ENCODE measurements around the gene SLC35A1.

Gene SLC35A1

DNA sequence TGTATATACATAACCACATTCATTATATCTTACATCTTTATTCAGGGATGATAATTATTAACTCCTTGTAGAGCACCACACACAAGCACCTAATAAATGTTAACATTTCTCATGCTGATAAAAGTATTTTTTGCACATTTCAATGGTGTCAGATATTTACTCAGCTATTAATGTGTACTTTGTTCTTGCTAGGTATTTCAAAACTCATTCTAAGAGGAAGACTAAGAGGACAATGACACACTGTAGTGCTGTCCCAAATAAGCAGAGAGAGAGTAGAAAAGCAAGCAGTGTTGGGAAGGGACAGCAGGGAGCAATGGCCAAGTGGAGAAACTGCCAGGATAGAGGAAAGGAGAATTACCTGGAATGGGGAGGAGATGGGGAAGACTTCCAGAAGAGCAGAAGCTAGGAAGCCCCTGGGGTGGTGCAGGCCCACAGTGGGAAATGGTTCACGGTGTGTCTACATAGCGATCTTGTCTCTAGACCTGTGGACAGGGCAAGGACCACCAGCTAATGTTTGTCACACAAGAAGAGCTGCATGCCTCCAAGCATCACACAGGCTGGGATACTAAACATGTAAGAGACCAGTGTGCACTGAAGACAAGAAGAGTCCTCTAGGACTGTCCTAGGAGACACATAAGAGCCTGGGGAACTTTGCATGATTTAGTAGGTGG, 61.7 kb downstream of the SLC35A1 start:
- no peak for DNase-seq

GRCh38 chr6:87538510-87539260, 65.9 kb downstream of the SLC35A1 start:
- no peak for DNase-seq

GRCh38 chr6:87539554-87539953, 66.8 kb downstream of the SLC35A1 start:
- no peak for DNase-seq

GRCh38 chr6:87540539-87540938, 67.8 kb downstream of the SLC35A1 start:
- DNase-seq = no peak

- no peak for DNase-seq
Measured at GRCh38 chr6:87541041-87541440, 68.3 kb downstream of the SLC35A1 start.

DNA sequence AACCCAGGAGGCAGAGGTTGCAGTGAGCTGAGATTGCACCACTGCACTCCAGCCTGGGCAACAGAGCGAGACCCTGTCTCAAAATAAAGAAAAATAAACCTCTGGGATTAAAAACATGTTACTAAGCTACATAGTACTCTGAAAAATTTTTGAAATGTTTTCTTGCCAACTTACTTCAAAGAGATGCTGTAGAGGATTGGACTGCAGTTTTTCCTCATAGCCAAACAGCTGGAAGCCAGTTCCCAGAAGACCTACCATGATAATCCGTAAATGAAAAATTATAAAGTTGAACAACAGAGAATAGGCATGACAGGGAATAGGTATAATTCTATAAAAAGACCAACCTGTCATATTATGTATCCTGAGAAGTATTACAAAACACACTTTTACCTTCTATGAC, 69.0 kb downstream of the SLC35A1 start:
- DNase-seq = no peak

- no peak for DNase-seq
Measured at GRCh38 chr6:87543696-87544473, 71.1 kb downstream of the SLC35A1 start.

DNA sequence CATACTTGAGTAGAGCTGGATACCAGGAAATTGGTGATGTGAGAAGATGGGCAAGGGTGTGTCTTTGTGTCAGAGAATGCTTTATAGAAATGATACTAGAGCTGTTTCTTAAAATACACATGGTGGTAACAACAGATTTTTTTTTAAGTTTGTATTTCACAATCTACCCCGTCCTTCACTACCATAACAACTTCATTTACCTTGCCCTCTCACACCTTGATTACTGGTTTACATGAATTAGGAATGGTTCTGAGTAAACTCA, 71.6 kb downstream of the SLC35A1 start:
- no peak for DNase-seq

DNA sequence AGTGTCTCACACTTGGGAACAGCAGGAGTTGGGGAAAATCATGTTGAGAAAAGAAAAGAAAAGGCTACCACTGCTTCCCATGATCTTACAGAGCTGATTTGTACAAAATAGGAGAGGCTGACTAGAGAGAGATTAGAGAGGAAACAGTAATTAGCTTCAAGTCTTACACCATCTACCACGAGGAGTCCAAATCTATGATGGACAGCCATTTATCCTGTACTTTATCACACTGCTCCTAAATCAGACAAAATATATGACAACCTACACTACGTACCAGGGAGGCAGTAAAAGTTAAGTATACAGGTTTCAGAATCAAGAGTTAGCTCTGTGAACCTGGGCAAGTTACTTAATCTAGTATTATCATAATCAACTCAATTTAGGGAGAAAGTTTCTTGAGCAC, 79.0 kb downstream of the SLC35A1 start:
- DNase-seq = no peak

DNA sequence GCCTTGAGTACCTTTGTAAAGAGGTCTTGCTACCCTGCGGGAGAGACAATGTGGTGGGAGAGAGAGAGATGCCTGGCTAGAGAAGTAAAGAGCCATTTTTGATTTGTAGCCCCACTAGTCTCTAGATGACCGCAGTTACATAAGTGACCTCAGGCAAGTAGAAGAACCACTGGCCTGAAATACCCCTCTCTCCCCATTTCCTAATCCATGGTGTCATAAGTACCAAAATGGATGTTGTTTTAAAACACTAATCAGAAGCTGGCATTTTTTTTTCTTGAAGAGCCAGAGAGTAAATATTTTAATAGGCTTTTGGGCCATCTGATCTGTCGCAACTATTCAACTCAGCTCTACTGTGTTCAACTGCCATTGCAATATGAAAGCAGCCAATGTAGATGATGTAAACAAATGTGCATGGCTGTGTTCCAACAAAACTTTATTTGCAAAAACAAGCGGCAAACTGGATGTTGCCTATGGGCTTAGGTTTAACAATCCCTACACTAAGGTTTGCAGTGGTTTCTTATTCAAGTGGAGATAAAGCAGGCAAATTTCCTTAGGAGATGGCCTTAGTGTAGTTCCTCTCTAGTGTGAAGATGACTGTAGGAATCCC, 80.5 kb downstream of the SLC35A1 start:
- DNase-seq = no peak

DNA sequence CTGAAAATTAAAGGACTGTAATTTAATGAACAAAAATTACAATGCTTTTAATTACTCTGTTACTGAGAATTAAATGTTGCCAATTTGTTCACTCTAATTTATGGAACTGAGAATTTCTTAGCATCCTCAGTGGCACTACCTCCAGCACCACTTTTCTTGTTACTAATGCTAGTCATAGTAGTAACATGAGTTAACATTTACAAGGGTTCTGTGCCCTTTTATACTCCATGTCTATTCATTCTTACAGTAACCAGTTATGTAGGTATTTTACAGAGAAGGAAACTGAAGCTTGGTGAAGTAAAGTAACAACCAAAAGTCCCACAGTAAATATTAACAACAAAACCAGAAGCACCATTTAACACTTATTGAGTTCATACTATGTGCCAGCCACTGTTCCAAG, 82.7 kb downstream of the SLC35A1 start:
- DNase-seq = no peak

DNA sequence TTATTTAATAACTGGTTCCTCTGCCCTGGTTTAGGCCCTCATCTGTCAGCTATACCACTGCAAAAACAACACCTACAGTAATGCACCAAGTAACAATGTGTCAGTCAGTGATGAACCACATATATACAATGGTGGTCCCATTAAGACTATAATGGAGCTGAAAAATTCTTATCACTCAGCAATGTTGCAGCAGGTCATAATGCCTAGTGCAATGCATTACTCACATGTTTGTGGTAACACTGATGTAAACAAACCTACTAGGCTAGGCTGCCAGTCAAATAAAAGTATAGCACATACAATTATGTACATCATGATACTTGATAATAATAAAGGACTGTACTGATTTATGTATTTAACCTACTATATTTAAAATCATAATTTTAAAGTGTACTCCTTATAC, 85.7 kb downstream of the SLC35A1 start:
- DNase-seq = no peak

DNA sequence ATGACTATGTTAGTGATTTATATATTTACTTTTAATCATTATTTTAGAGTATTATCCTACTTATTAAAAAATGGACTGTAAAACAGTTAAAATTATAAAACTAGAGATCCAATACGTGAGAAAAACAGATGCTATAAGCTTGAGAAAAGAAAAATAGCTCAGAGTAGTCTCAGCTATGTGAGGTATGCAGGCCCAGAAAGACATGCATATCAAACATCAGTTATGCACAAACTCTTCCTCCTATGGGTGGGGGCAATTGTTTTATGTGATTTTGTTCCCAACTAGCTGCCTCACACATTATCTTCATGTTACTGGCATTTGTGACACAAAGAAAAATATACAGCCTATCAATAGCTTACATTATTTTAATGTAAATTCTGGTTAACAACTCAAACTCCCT, 88.2 kb downstream of the SLC35A1 start:
- DNase-seq = no peak
